Esophagus squamous epithelium (tissue), 5 donors: ENCODE results near the gene NOD1. TPM values are rescaled to one million over a fixed set of nuclear protein-coding genes. Genes with fewer than 3 reads are reported as not detected.

ENCODE experiments used
- DNase-seq: peaks from one replicate; lab custom pipeline; 2025; lab: John Stamatoyannopoulos, UW
- H3K27ac ChIP-seq, 4 donors: fragments of 200-600 bp; sonication (generic); one replicate each; pipeline ENCODE4 v1.5.1; 2016 to 2019; ENCODE audit warnings: mild to moderate bottlenecking in 1 of 4
- H3K27me3 ChIP-seq, 4 donors: fragments of 200-600 bp; sonication (generic); 1 replicate in 3 of 4; 2 replicates in 1 of 4; pipeline versions ENCODE4 v1.5.1 to v1.6.0; 2017 to 2021; ENCODE audit warnings: antibody characterized with exemption in 1 of 4
- H3K36me3 ChIP-seq, 3 donors: fragments of 200-600 bp; sonication (generic); one replicate each; pipeline ENCODE4 v1.5.1; 2016 to 2019
- H3K4me1 ChIP-seq, 3 donors: fragments of 200-600 bp; sonication (generic); one replicate each; pipeline ENCODE4 v1.5.1; 2017 to 2019
- H3K4me3 ChIP-seq, 4 donors: fragments of 200-600 bp; sonication (generic); 1 replicate in 3 of 4; 2 replicates in 1 of 4; pipeline ENCODE4 v1.5.1; 2016 to 2019; ENCODE audit warnings: mild to moderate bottlenecking in 2 of 4, moderate library complexity in 1 of 4
- H3K9me3 ChIP-seq, 3 donors: fragments of 200-600 bp; sonication (generic); one replicate each; pipeline ENCODE4 v1.5.1; 2016 to 2019
- POLR2A ChIP-seq, 4 donors: fragments of 450-650 bp; IDR thresholded peaks; one replicate each; pipeline ENCODE4 v1.6.1; 2017; ENCODE audit warnings: antibody characterized with exemption in 4 of 4, mild to moderate bottlenecking in 4 of 4, moderate library complexity in 3 of 4
- WGBS, 2 donors: methylation state at CpG; one replicate each; pipeline ENCODE4 v1.1.5; 2018; 5-methylcytosine and 5-hydroxymethylcytosine counted together
- intact Hi-C: fragments of 100-400 bp; cut with DNase I; formaldehyde crosslinking; loops from one replicate; pipeline ENCODE4 v1.15.0; 2022
- total RNA-seq, 4 donors: library from RNA; depleted of rRNA; stranded (reverse); fragments of >200 nt; gene quantifications; one replicate each; pipeline ENCODE4 v1.1.0, GENCODE V29; 2016
- TF ChIP-seq, protein P1 (sequence below), 6 experiments: fragments of 450-650 bp in 4 of 6; fragments of 200-600 bp in 2 of 6; sonication (generic) in 2 of 6; IDR thresholded peaks; one replicate each; pipeline ENCODE4 v1.5.1; 2016 to 2019; ENCODE audit warnings: antibody characterized with exemption in 6 of 6, mild to moderate bottlenecking in 4 of 6, moderate library complexity in 4 of 6
- donor health status: DM: yes; HTN: yes; CAD: no.

NOD1 gene
- total RNA-seq, 4 donors from 2014 or later: 4.2 to 13.0 (median 6.2) TPM

DNA sequence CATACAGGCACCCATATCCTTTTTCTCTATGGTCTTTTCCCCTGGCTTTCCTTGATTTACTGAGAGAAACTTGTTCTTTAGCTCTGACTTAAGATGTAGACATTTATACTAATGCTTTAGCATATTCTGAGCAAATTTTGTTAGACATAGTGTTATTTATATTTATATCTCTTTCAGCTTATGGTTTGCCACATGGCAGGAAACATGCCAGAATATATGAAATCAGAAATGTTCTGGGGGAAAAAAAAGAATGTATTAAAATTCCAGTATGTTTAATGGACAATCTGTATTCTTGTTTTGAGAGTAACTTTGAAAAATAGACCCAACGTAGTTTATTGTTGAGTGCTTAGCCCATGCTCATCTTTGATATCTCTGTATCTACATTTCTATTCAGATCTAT, 36.2 kb upstream of the NOD1 start:
- DNase-seq: no peak
- H3K4me3 ChIP-seq: no peak overlapping the region
- H3K4me1 ChIP-seq: peaks cover 9 to 40% (median 11%) of the 10 kb centered on the region in 3 donors
- no peaks in the 10 kb centered on the region for H3K9me3 ChIP-seq
- TF ChIP-seq POLR2A (IDR thresholded peaks at IDR 0.05): no peak
- TF ChIP-seq, protein P1, sequence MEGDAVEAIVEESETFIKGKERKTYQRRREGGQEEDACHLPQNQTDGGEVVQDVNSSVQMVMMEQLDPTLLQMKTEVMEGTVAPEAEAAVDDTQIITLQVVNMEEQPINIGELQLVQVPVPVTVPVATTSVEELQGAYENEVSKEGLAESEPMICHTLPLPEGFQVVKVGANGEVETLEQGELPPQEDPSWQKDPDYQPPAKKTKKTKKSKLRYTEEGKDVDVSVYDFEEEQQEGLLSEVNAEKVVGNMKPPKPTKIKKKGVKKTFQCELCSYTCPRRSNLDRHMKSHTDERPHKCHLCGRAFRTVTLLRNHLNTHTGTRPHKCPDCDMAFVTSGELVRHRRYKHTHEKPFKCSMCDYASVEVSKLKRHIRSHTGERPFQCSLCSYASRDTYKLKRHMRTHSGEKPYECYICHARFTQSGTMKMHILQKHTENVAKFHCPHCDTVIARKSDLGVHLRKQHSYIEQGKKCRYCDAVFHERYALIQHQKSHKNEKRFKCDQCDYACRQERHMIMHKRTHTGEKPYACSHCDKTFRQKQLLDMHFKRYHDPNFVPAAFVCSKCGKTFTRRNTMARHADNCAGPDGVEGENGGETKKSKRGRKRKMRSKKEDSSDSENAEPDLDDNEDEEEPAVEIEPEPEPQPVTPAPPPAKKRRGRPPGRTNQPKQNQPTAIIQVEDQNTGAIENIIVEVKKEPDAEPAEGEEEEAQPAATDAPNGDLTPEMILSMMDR (IDR thresholded peaks at IDR 0.05): no peak
- intact Hi-C loops: loop anchor here (5.0 kb wide), 1 partner anchor 43 kb away; no protein-coding TSS in a partner anchor
- no peak overlapping the region for H3K27ac ChIP-seq
- no peaks in the 10 kb centered on the region for H3K27me3 ChIP-seq
- WGBS, 2 donors: 87 to 95% methylated on average over 1 of the region's 1 CpG
- H3K36me3 ChIP-seq: no peaks in the 10 kb centered on the region

DNA sequence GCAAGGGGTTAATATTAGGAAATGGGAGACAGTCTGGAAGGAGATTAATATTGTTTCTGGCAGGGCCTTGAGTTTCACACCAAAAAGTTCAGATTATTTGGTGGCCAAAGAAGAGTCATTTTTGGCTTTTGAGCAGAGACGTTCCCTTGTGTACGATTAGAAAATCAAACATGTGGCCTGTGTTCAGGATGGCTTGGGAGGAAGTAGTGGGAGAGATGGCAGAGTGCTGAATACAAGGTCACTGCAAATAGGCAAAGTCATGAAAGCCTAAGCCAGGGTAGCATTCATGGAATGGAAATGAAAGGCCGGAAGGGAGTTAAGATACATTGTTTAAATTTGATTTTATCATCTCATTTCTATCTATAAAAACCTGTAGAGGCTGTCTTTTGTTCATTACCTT, 35.6 kb upstream of the NOD1 start:
- no peak for DNase-seq
- Histone ChIP-seq H3K36me3 (no peaks in the 10 kb centered on the region), H3K4me1 (peaks cover 12 to 40% (median 13%) of the 10 kb centered on the region in 3 donors), H3K27me3 (no peaks in the 10 kb centered on the region), H3K9me3 (no peaks in the 10 kb centered on the region), H3K27ac (no peak overlapping the region), H3K4me3 (no peak overlapping the region)
- WGBS, 2 donors: 73 to 79% methylated on average over 3 of the region's 3 CpGs
- intact Hi-C loops: no loop called here
- TF ChIP-seq, protein P1 (IDR thresholded peaks at IDR 0.05): no peak
- TF ChIP-seq POLR2A (IDR thresholded peaks at IDR 0.05): no peak

DNA sequence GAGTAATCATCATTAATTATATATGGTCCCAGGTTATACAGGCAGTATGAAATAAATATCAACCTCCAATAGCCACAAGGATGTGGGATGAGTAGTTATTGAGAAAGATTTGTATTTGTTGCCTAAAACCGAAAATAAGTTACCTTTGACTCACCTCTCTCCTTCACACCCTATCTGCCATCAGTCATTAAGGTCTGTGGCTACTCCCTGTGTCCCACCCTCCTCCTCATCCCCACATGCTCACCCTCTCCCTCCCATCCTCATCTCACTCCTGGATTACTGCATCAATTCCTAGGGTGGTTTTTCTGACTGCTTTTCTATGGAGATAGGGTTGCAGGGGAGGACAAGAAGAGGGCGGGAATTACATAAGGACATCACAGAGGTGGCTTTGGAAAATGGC, 35.2 kb upstream of the NOD1 start:
- H3K27me3 ChIP-seq: no peaks in the 10 kb centered on the region
- WGBS, 2 donors: 54 to 76% methylated on average over 1 to 2 of the region's 2 CpGs
- no peaks in the 10 kb centered on the region for H3K9me3 ChIP-seq
- H3K4me3 ChIP-seq: no peak overlapping the region
- no peaks in the 10 kb centered on the region for H3K36me3 ChIP-seq
- no peak overlapping the region for H3K27ac ChIP-seq
- peaks cover 9 to 40% (median 13%) of the 10 kb centered on the region in 3 donors for H3K4me1 ChIP-seq
- no peak for DNase-seq
- TF ChIP-seq, protein P1 (IDR thresholded peaks at IDR 0.05): no peak
- no peak for TF ChIP-seq POLR2A (IDR thresholded peaks at IDR 0.05)
- intact Hi-C loops: no loop called here

DNA sequence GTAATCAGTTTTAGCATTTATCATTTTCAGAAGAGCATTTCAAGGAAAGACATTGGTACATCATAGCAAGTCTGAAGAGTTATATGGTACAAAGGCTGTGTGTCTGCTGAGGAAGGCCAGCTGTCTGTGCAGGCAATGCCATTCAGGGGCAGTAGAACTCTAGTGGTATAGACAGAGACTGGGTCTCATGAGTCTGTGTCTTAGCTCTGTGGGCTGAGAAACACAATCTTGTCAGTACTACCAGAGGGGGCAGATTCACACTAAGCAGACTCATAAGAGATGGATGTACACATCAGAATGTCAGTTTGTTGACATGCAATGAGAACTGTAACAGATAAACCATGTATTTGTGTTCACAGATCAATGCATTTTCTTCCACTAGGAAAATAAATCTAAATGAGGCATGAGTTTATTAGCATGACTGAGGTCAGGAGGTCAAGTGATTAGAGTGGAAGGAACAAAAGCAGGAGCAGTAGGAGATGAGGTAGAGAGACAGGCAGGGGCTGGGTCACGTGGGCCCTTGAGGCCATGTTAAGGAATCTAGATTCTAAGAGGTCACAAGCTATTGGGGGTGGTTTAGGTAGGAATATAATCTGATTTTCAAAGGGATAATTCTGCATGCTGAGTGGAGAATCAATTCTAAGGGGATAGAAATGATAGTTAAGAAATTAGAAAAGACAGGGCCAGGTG, 33.5 kb upstream of the NOD1 start:
- intact Hi-C loops: no loop called here
- no peak for TF ChIP-seq POLR2A (IDR thresholded peaks at IDR 0.05)
- TF ChIP-seq, protein P1 (IDR thresholded peaks at IDR 0.05): no peak
- no peak overlapping the region for H3K27ac ChIP-seq
- H3K4me1 ChIP-seq: peaks cover 7 to 35% (median 13%) of the 10 kb centered on the region in 3 donors
- no peaks in the 10 kb centered on the region for H3K27me3 ChIP-seq
- H3K4me3 ChIP-seq: no peak overlapping the region
- 88 to 100% methylated on average over 1 of the region's 1 CpG for WGBS, 2 donors
- H3K36me3 ChIP-seq: no peaks in the 10 kb centered on the region
- no peaks in the 10 kb centered on the region for H3K9me3 ChIP-seq
- no peak for DNase-seq

DNA sequence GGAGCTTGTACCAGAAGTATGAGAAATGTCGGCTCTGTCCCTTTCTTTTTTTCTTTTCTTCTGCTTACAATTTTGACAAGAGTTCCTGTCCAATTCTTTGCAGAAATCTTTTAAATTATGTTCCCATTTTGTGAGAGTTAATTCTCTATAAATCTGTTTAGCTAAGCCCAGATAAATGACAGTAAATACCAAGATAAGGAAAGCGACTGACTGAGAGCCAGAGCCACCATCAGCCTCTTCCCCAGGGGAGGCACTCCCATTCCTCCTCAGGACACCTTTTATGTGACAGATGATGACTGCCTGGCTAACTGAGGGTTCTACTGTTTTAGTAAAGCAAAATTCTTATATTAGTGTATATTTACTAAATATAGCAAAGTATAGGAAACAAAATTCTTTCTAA, 32.9 kb upstream of the NOD1 start:
- Histone ChIP-seq H3K4me1 (peaks cover 7 to 28% (median 13%) of the 10 kb centered on the region in 3 donors), H3K4me3 (no peak overlapping the region), H3K36me3 (no peaks in the 10 kb centered on the region), H3K27me3 (no peaks in the 10 kb centered on the region), H3K9me3 (no peaks in the 10 kb centered on the region), H3K27ac (no peak overlapping the region)
- no peak for DNase-seq
- WGBS, 2 donors: 84 to 94% methylated on average over 2 of the region's 2 CpGs
- TF ChIP-seq, protein P1 (IDR thresholded peaks at IDR 0.05): no peak
- no peak for TF ChIP-seq POLR2A (IDR thresholded peaks at IDR 0.05)
- intact Hi-C loops: no loop called here
